ENCODE results near the gene SMPD4. TPM values are rescaled to one million over a fixed set of nuclear protein-coding genes. Genes with fewer than 3 reads are reported as not detected.
"Not testable (repeated sequence)": the region's sequence is repeated elsewhere in the genome, so short reads cannot be mapped to it uniquely, and the experiment has no call there.

Gene SMPD4
- total and polyA plus RNA-seq, 2 experiments from 2014 or later: 23.8 to 37.1 TPM

- DNase-seq: no peak
- H4K20me1 ChIP-seq (ENCODE audit: insufficient read depth): no peaks in the 10 kb centered on the region
- no peak overlapping the region for H3K9ac ChIP-seq
- in situ Hi-C loops (cut with MboI): no loop called here
- H3K79me2 ChIP-seq (ENCODE audit: insufficient read depth): no peaks in the 10 kb centered on the region
- WGBS, 2 experiments (ENCODE audit: low coverage in 1 of 2, low lambda C conversion rate in 2 of 2, missing lambda C conversion rate in 2 of 2): 96 to 100% methylated on average over 6 of the region's 6 CpGs
- H3K4me1 ChIP-seq (ENCODE audit: insufficient read depth): no peaks in the 10 kb centered on the region
- no peak overlapping the region for H3K4me2 ChIP-seq (ENCODE audit: unreplicated experiment)
- H3K36me3 ChIP-seq (ENCODE audit: low read depth): peaks cover 9% of the 10 kb centered on the region; the same call in 1 of the 2 replicates
- H3K9me3 ChIP-seq (ENCODE audit: low read depth): no peaks in the 10 kb centered on the region
- H3K9me2 ChIP-seq (ENCODE audit: insufficient read depth): no peaks in the 10 kb centered on the region
- TF ChIP-seq EZH2 (IDR thresholded peaks at IDR 0.05; ENCODE audit: insufficient read depth, poor library complexity, severe bottlenecking) (no peak), EZH2phosphoT487 (IDR thresholded peaks at IDR 0.05; ENCODE audit: insufficient read depth, low read depth) (no peak)
- no peak overlapping the region for H2AFZ ChIP-seq
- no peak overlapping the region for H3K27ac ChIP-seq
- H3K4me3 ChIP-seq: no peak overlapping the region
- no peaks in the 10 kb centered on the region for H3F3A ChIP-seq (ENCODE audit: insufficient read depth)
- no peaks in the 10 kb centered on the region for H3K27me3 ChIP-seq (replicated peaks; ENCODE audit: insufficient read depth)
Measured at GRCh38 chr2:130160131-130160530, 21.3 kb downstream of the SMPD4 start.

GRCh38 chr2:130159376-130159775 is 22.0 kb downstream of the SMPD4 start:
- H3K4me1 ChIP-seq (ENCODE audit: insufficient read depth); H3K9ac ChIP-seq; H3K4me2 ChIP-seq (ENCODE audit: unreplicated experiment); H4K20me1 ChIP-seq (ENCODE audit: insufficient read depth); H3K27ac ChIP-seq; H3K79me2 ChIP-seq (ENCODE audit: insufficient read depth); H3F3A ChIP-seq (ENCODE audit: insufficient read depth); in situ Hi-C loops (cut with MboI); DNase-seq; H2AFZ ChIP-seq; H3K4me3 ChIP-seq; H3K27me3 ChIP-seq (replicated peaks; ENCODE audit: insufficient read depth); H3K9me3 ChIP-seq (ENCODE audit: low read depth); H3K36me3 ChIP-seq (ENCODE audit: low read depth); H3K9me2 ChIP-seq (ENCODE audit: insufficient read depth): not testable (repeated sequence)
- WGBS, 2 experiments (ENCODE audit: low coverage in 1 of 2, low lambda C conversion rate in 2 of 2, missing lambda C conversion rate in 2 of 2): 83 to 84% methylated on average over 4 of the region's 4 CpGs

GRCh38 chr2:130158631-130159030 is 22.8 kb downstream of the SMPD4 start:
- Histone ChIP-seq H3K27me3 (replicated peaks; ENCODE audit: insufficient read depth) (no peaks in the 10 kb centered on the region), H3K79me2 (ENCODE audit: insufficient read depth) (no peaks in the 10 kb centered on the region), H3K4me2 (ENCODE audit: unreplicated experiment) (no peak overlapping the region), H3F3A (ENCODE audit: insufficient read depth) (no peaks in the 10 kb centered on the region), H3K27ac (no peak overlapping the region), H4K20me1 (ENCODE audit: insufficient read depth) (no peaks in the 10 kb centered on the region), H3K4me3 (no peak overlapping the region), H3K4me1 (ENCODE audit: insufficient read depth) (no peaks in the 10 kb centered on the region), H3K9ac (no peak overlapping the region), H3K36me3 (ENCODE audit: low read depth) (no peaks in the 10 kb centered on the region), H2AFZ (no peak overlapping the region), H3K9me3 (ENCODE audit: low read depth) (no peaks in the 10 kb centered on the region), H3K9me2 (ENCODE audit: insufficient read depth) (no peaks in the 10 kb centered on the region)
- TF ChIP-seq EZH2 (IDR thresholded peaks at IDR 0.05; ENCODE audit: insufficient read depth, poor library complexity, severe bottlenecking): no peak
- TF ChIP-seq EZH2phosphoT487 (IDR thresholded peaks at IDR 0.05; ENCODE audit: insufficient read depth, low read depth): no peak
- WGBS, 2 experiments (ENCODE audit: low coverage in 1 of 2, low lambda C conversion rate in 2 of 2, missing lambda C conversion rate in 2 of 2): 83 to 91% methylated on average over 9 of the region's 9 CpGs
- in situ Hi-C loops (cut with MboI): no loop called here
- no peak for DNase-seq

- H3K9ac ChIP-seq; H4K20me1 ChIP-seq (ENCODE audit: insufficient read depth); H3K4me3 ChIP-seq; H3K4me1 ChIP-seq (ENCODE audit: insufficient read depth); H2AFZ ChIP-seq; H3K9me3 ChIP-seq (ENCODE audit: low read depth); H3K9me2 ChIP-seq (ENCODE audit: insufficient read depth); H3K4me2 ChIP-seq (ENCODE audit: unreplicated experiment); H3K27me3 ChIP-seq (replicated peaks; ENCODE audit: insufficient read depth); H3K36me3 ChIP-seq (ENCODE audit: low read depth); H3K27ac ChIP-seq; H3F3A ChIP-seq (ENCODE audit: insufficient read depth); DNase-seq; H3K79me2 ChIP-seq (ENCODE audit: insufficient read depth); in situ Hi-C loops (cut with MboI): not testable (repeated sequence)
- 90 to 92% methylated on average over 13 of the region's 13 CpGs for WGBS, 2 experiments (ENCODE audit: low coverage in 1 of 2, low lambda C conversion rate in 2 of 2, missing lambda C conversion rate in 2 of 2)
Measured at GRCh38 chr2:130157825-130158514, 23.4 kb downstream of the SMPD4 start.

- H3K4me3 ChIP-seq; H3K27ac ChIP-seq; H4K20me1 ChIP-seq (ENCODE audit: insufficient read depth); H3K4me2 ChIP-seq (ENCODE audit: unreplicated experiment); H2AFZ ChIP-seq; H3K79me2 ChIP-seq (ENCODE audit: insufficient read depth); DNase-seq; H3K9ac ChIP-seq; H3K36me3 ChIP-seq (ENCODE audit: low read depth); H3K9me2 ChIP-seq (ENCODE audit: insufficient read depth); H3K4me1 ChIP-seq (ENCODE audit: insufficient read depth); H3F3A ChIP-seq (ENCODE audit: insufficient read depth); H3K9me3 ChIP-seq (ENCODE audit: low read depth); H3K27me3 ChIP-seq (replicated peaks; ENCODE audit: insufficient read depth); in situ Hi-C loops (cut with MboI): not testable (repeated sequence)
- WGBS, 2 experiments (ENCODE audit: low coverage in 1 of 2, low lambda C conversion rate in 2 of 2, missing lambda C conversion rate in 2 of 2): 81 to 89% methylated on average over 8 to 9 of the region's 12 CpGs
Measured at GRCh38 chr2:130157354-130157753, 24.0 kb downstream of the SMPD4 start.
